ENCODE results near the gene NINL.

- TF ChIP-seq CTCF (IDR thresholded peaks at IDR 0.05; ENCODE audit: low read length), result no peak; the same call in 1 of the 2 replicates
- TF ChIP-seq EZH2 (IDR thresholded peaks at IDR 0.05; ENCODE audit: borderline replicate concordance, low read length), result no peak
Observed at GRCh38 chr20:25622450-25623224, 37.3 kb upstream of the NINL start.

Measured in OCI-LY1 (cell line).